GM21825 (cell line): Measurements from ENCODE around the gene PRKAG2.

Experiments
- ATAC-seq: cut with Tn5 transposase; IDR thresholded peaks from one replicate; pipeline ENCODE4 v1.9.1; 2021; ENCODE audit warnings: mild to moderate bottlenecking, moderate library complexity; ENCODE audit not compliant: unreplicated experiment

The PRKAG2 gene

GRCh38 chr7:151866761-151867655 lies 9.9 kb downstream of the PRKAG2 start:
- no peak for ATAC-seq

- no peak for ATAC-seq
Measured at GRCh38 chr7:151866028-151866427, 10.9 kb downstream of the PRKAG2 start.

GRCh38 chr7:151865070-151865670 lies 11.7 kb downstream of the PRKAG2 start:
- no peak for ATAC-seq

- no peak for ATAC-seq
Measured at GRCh38 chr7:151864561-151864960, 12.4 kb downstream of the PRKAG2 start.

GRCh38 chr7:151864081-151864480 lies 12.8 kb downstream of the PRKAG2 start:
- no peak for ATAC-seq

- ATAC-seq = no peak
Measured at GRCh38 chr7:151863386-151864079, 13.4 kb downstream of the PRKAG2 start.

- ATAC-seq = no peak
Measured at GRCh38 chr7:151862606-151863381, 14.1 kb downstream of the PRKAG2 start.

GRCh38 chr7:151861881-151862280 lies 15.0 kb downstream of the PRKAG2 start:
- no peak for ATAC-seq

- ATAC-seq = no peak
Measured at GRCh38 chr7:151860771-151861170, 16.1 kb downstream of the PRKAG2 start.

GRCh38 chr7:151859948-151860685 lies 16.8 kb downstream of the PRKAG2 start:
- ATAC-seq = no peak

GRCh38 chr7:151859111-151859947 lies 17.6 kb downstream of the PRKAG2 start:
- no peak for ATAC-seq

GRCh38 chr7:151858456-151858855 lies 18.5 kb downstream of the PRKAG2 start:
- no peak for ATAC-seq

GRCh38 chr7:151857866-151858450 lies 19.0 kb downstream of the PRKAG2 start:
- ATAC-seq = no peak

- no peak for ATAC-seq
Measured at GRCh38 chr7:151857412-151857811, 19.5 kb downstream of the PRKAG2 start.

GRCh38 chr7:151856516-151856915 lies 20.4 kb downstream of the PRKAG2 start:
- ATAC-seq = no peak

GRCh38 chr7:151856098-151856497 lies 20.8 kb downstream of the PRKAG2 start:
- ATAC-seq = no peak

GRCh38 chr7:151854720-151855071 lies 22.2 kb downstream of the PRKAG2 start:
- no peak for ATAC-seq

- ATAC-seq = no peak
Measured at GRCh38 chr7:151853896-151854719, 22.8 kb downstream of the PRKAG2 start.
